CD8-positive, alpha-beta memory T cell (primary cell): ENCODE measurements around the gene TRPM1. TPM values are rescaled to one million over a fixed set of nuclear protein-coding genes. Genes with fewer than 3 reads are reported as not detected.
A peak's percentile ranks its signal among the peaks of the same experiment; 100 is the strongest.

ENCODE experiments used
- CTCF ChIA-PET: fragments of 350-600 bp; sonication (Branson Sonifier 250); formaldehyde crosslinking; loops from one replicate; lab custom pipeline; 2021; ENCODE audit warnings: antibody characterized with exemption; lab: Charles Lee
- POLR2A ChIA-PET: fragments of 350-600 bp; sonication (Branson Sonifier 250); formaldehyde crosslinking; loops from one replicate; lab custom pipeline; 2021; ENCODE audit warnings: antibody characterized with exemption; lab: Charles Lee
- DNase-seq, 5 donors: peaks; one replicate each; pipeline versions ENCODE4 v3.0.0 to v3.0.0-alpha.2; 2020 to 2022; ENCODE audit warnings: mixed read lengths in 1 of 5
- H3K27ac ChIP-seq: one replicate; pipeline ENCODE4 v1.7.0; 2013; ENCODE audit warnings: low read depth, mild to moderate bottlenecking, low read length, moderate library complexity
- H3K27me3 ChIP-seq: 2 replicates; pipeline ENCODE4 v1.7.0; 2013; ENCODE audit warnings: low read length, mild to moderate bottlenecking; ENCODE audit not compliant: insufficient read depth, poor library complexity, severe bottlenecking
- H3K36me3 ChIP-seq: 2 replicates; pipeline ENCODE4 v1.7.0; 2013; ENCODE audit warnings: mild to moderate bottlenecking, low read length, moderate library complexity; ENCODE audit not compliant: insufficient read depth
- H3K4me1 ChIP-seq: 2 replicates; pipeline ENCODE4 v1.7.0; 2013; ENCODE audit warnings: mild to moderate bottlenecking, low read length, moderate library complexity; ENCODE audit not compliant: insufficient read depth
- H3K4me3 ChIP-seq: 2 replicates; pipeline ENCODE4 v1.7.0; 2013; ENCODE audit warnings: mild to moderate bottlenecking, low read length
- H3K9me3 ChIP-seq: 2 replicates; pipeline ENCODE4 v1.7.0; 2013; ENCODE audit warnings: mild to moderate bottlenecking, low read length
- H3K27ac Mint-ChIP-seq, 8 donors: one replicate each; pipeline ENCODE4 v1.8.0; 2020 to 2021; ENCODE audit warnings: mixed read lengths in 8 of 8, mild to moderate bottlenecking in 6 of 8, inconsistent platforms in 3 of 8, moderate library complexity in 3 of 8
- H3K27me3 Mint-ChIP-seq, 2 donors: one replicate each; pipeline ENCODE4 v1.8.0; 2020 to 2021; ENCODE audit warnings: mixed read lengths in 2 of 2, mild to moderate bottlenecking in 1 of 2, moderate library complexity in 1 of 2
- H3K36me3 Mint-ChIP-seq, 3 donors: one replicate each; pipeline ENCODE4 v1.8.0; 2020 to 2021; ENCODE audit warnings: mixed read lengths in 3 of 3, inconsistent platforms in 1 of 3, mild to moderate bottlenecking in 1 of 3
- H3K4me1 Mint-ChIP-seq, 3 donors: one replicate each; pipeline ENCODE4 v1.8.0; 2020 to 2021; ENCODE audit warnings: mixed read lengths in 3 of 3, inconsistent platforms in 1 of 3, mild to moderate bottlenecking in 1 of 3
- H3K4me3 Mint-ChIP-seq, 7 donors: one replicate each; pipeline ENCODE4 v1.8.0; 2020 to 2021; ENCODE audit warnings: mixed read lengths in 7 of 7, mild to moderate bottlenecking in 6 of 7, moderate library complexity in 4 of 7, inconsistent platforms in 2 of 7
- H3K9me3 Mint-ChIP-seq, 5 donors: one replicate each; pipeline ENCODE4 v1.8.0; 2020 to 2022; ENCODE audit warnings: mixed read lengths in 5 of 5, mild to moderate bottlenecking in 3 of 5, moderate library complexity in 2 of 5, inconsistent platforms in 1 of 5
- polyA plus RNA-seq: library from polyadenylated mRNA; unstranded; fragments of 300-500 nt; fragmentation: Illumina TruSeq; gene quantifications from one replicate; pipeline ENCODE4 v1.2.3, GENCODE V29; 2021
- total RNA-seq, 2 experiments: library from RNA; stranded (reverse); gene quantifications; one replicate each; pipeline ENCODE4 v1.2.3, GENCODE V29; 2021

The TRPM1 gene
- total and polyA plus RNA-seq, 3 experiments from 2014 or later: 0.03 TPM; not detected in 2

GRCh38 chr15:31025996-31026395, 75.5 kb downstream of the TRPM1 start:
- no peaks in the 10 kb centered on the region for H3K4me1 ChIP-seq
- POLR2A ChIA-PET: no interaction called here
- Mint-ChIP-seq H3K27me3 (peaks cover 10 to 47% of the 10 kb centered on the region in 2 donors), H3K36me3 (no peaks in the 10 kb centered on the region), H3K9me3 (no peaks in the 10 kb centered on the region), H3K27ac (no peak overlapping the region), H3K4me3 (no peak overlapping the region), H3K4me1 (no peaks in the 10 kb centered on the region)
- CTCF ChIA-PET: no interaction called here
- H3K4me3 ChIP-seq: no peak overlapping the region
- H3K27ac ChIP-seq: no peak overlapping the region
- no peaks in the 10 kb centered on the region for H3K9me3 ChIP-seq
- no peaks in the 10 kb centered on the region for H3K36me3 ChIP-seq
- DNase-seq: no peak
- no peaks in the 10 kb centered on the region for H3K27me3 ChIP-seq

- POLR2A ChIA-PET: no interaction called here
Observed at GRCh38 chr15:31024979-31025378, 76.5 kb downstream of the TRPM1 start.

GRCh38 chr15:31024330-31024729, 77.2 kb downstream of the TRPM1 start:
- no peak overlapping the region for H3K27ac Mint-ChIP-seq
- H3K4me1 ChIP-seq: no peaks in the 10 kb centered on the region
- CTCF ChIA-PET: no interaction called here
- H3K4me1 Mint-ChIP-seq: no peaks in the 10 kb centered on the region
- POLR2A ChIA-PET: no interaction called here
- no peaks in the 10 kb centered on the region for H3K36me3 Mint-ChIP-seq
- no peak overlapping the region for H3K27ac ChIP-seq
- DNase-seq: no peak
- H3K9me3 Mint-ChIP-seq: no peaks in the 10 kb centered on the region
- H3K4me3 Mint-ChIP-seq: no peak overlapping the region
- no peaks in the 10 kb centered on the region for H3K36me3 ChIP-seq
- H3K4me3 ChIP-seq: no peak overlapping the region
- no peaks in the 10 kb centered on the region for H3K27me3 ChIP-seq
- H3K27me3 Mint-ChIP-seq: peaks cover 13 to 58% of the 10 kb centered on the region in 2 donors
- H3K9me3 ChIP-seq: no peaks in the 10 kb centered on the region

More at GRCh38 chr15:31024979-31025378, 76.5 kb downstream of the TRPM1 start:
- H3K9me3 Mint-ChIP-seq: no peaks in the 10 kb centered on the region
- H3K27me3 Mint-ChIP-seq: peaks cover 10 to 57% of the 10 kb centered on the region in 2 donors
- H3K4me3 Mint-ChIP-seq: no peak overlapping the region
- H3K27me3 ChIP-seq: no peaks in the 10 kb centered on the region
- no peak overlapping the region for H3K4me3 ChIP-seq
- no peak for DNase-seq
- H3K4me1 ChIP-seq: no peaks in the 10 kb centered on the region
- no peaks in the 10 kb centered on the region for H3K4me1 Mint-ChIP-seq
- CTCF ChIA-PET: no interaction called here
- H3K36me3 ChIP-seq: no peaks in the 10 kb centered on the region
- H3K9me3 ChIP-seq: no peaks in the 10 kb centered on the region
- no peak overlapping the region for H3K27ac ChIP-seq
- H3K27ac Mint-ChIP-seq: no peak overlapping the region
- H3K36me3 Mint-ChIP-seq: no peaks in the 10 kb centered on the region

GRCh38 chr15:31023841-31024240, 77.7 kb downstream of the TRPM1 start:
- H3K4me3 Mint-ChIP-seq: no peak overlapping the region
- H3K36me3 ChIP-seq: no peaks in the 10 kb centered on the region
- ChIA-PET POLR2A (no interaction called here), CTCF (no interaction called here)
- H3K27ac Mint-ChIP-seq: no peak overlapping the region
- H3K27ac ChIP-seq: no peak overlapping the region
- H3K36me3 Mint-ChIP-seq: no peaks in the 10 kb centered on the region
- H3K9me3 ChIP-seq: no peaks in the 10 kb centered on the region
- H3K4me1 Mint-ChIP-seq: no peaks in the 10 kb centered on the region
- DNase-seq: no peak
- H3K27me3 Mint-ChIP-seq: peaks cover 13 to 57% of the 10 kb centered on the region in 2 donors
- no peaks in the 10 kb centered on the region for H3K4me1 ChIP-seq
- no peaks in the 10 kb centered on the region for H3K27me3 ChIP-seq
- no peaks in the 10 kb centered on the region for H3K9me3 Mint-ChIP-seq
- no peak overlapping the region for H3K4me3 ChIP-seq

GRCh38 chr15:31021067-31021665, 80.4 kb downstream of the TRPM1 start:
- Mint-ChIP-seq H3K27me3 (peaks cover 13 to 46% of the 10 kb centered on the region in 2 donors), H3K36me3 (no peaks in the 10 kb centered on the region), H3K9me3 (no peaks in the 10 kb centered on the region), H3K4me3 (no peak overlapping the region), H3K4me1 (no peaks in the 10 kb centered on the region), H3K27ac (no peak overlapping the region)
- no peak for DNase-seq
- Histone ChIP-seq H3K36me3 (no peaks in the 10 kb centered on the region), H3K9me3 (no peaks in the 10 kb centered on the region), H3K4me1 (no peaks in the 10 kb centered on the region), H3K27ac (no peak overlapping the region), H3K4me3 (no peak overlapping the region), H3K27me3 (no peaks in the 10 kb centered on the region)
- CTCF ChIA-PET: no interaction called here
- POLR2A ChIA-PET: no interaction called here

- DNase-seq: no peak
- Histone ChIP-seq H3K27ac (no peak overlapping the region), H3K4me3 (no peak overlapping the region), H3K9me3 (no peaks in the 10 kb centered on the region), H3K4me1 (no peaks in the 10 kb centered on the region), H3K36me3 (no peaks in the 10 kb centered on the region), H3K27me3 (no peaks in the 10 kb centered on the region)
- peaks cover 13 to 46% of the 10 kb centered on the region in 2 donors for H3K27me3 Mint-ChIP-seq
- no peaks in the 10 kb centered on the region for H3K9me3 Mint-ChIP-seq
- ChIA-PET CTCF (no interaction called here), POLR2A (no interaction called here)
- no peaks in the 10 kb centered on the region for H3K4me1 Mint-ChIP-seq
- H3K27ac Mint-ChIP-seq: no peak overlapping the region
- no peaks in the 10 kb centered on the region for H3K36me3 Mint-ChIP-seq
- no peak overlapping the region for H3K4me3 Mint-ChIP-seq
Observed at GRCh38 chr15:31020542-31020941, 81.0 kb downstream of the TRPM1 start.

- H3K27me3 ChIP-seq: no peaks in the 10 kb centered on the region
- Mint-ChIP-seq H3K4me1 (no peaks in the 10 kb centered on the region), H3K27ac (peak overlapping the region in 1 of 8 donors; percentile 20), H3K27me3 (peaks cover 16 to 45% of the 10 kb centered on the region in 2 donors), H3K9me3 (no peaks in the 10 kb centered on the region), H3K36me3 (no peaks in the 10 kb centered on the region), H3K4me3 (no peak overlapping the region)
- CTCF ChIA-PET: no interaction called here
- no peaks in the 10 kb centered on the region for H3K9me3 ChIP-seq
- POLR2A ChIA-PET: no interaction called here
- no peak for DNase-seq
- no peak overlapping the region for H3K27ac ChIP-seq
- no peaks in the 10 kb centered on the region for H3K4me1 ChIP-seq
- no peaks in the 10 kb centered on the region for H3K36me3 ChIP-seq
- no peak overlapping the region for H3K4me3 ChIP-seq
Observed at GRCh38 chr15:31019986-31020385, 81.5 kb downstream of the TRPM1 start.

GRCh38 chr15:31017311-31017710, 84.2 kb downstream of the TRPM1 start:
- Histone ChIP-seq H3K9me3 (no peaks in the 10 kb centered on the region), H3K36me3 (no peaks in the 10 kb centered on the region), H3K4me3 (no peak overlapping the region), H3K4me1 (peaks cover 13% of the 10 kb centered on the region), H3K27me3 (no peaks in the 10 kb centered on the region), H3K27ac (no peak overlapping the region)
- peaks cover 0 to 10% (median 1%) of the 10 kb centered on the region in 3 donors for H3K36me3 Mint-ChIP-seq
- peaks cover 0 to 12% (median 8%) of the 10 kb centered on the region in 3 donors for H3K4me1 Mint-ChIP-seq
- H3K27ac Mint-ChIP-seq: no peak overlapping the region
- CTCF ChIA-PET: no interaction called here
- POLR2A ChIA-PET: no interaction called here
- no peak overlapping the region for H3K4me3 Mint-ChIP-seq
- peaks cover 11 to 45% of the 10 kb centered on the region in 2 donors for H3K27me3 Mint-ChIP-seq
- no peak for DNase-seq
- peaks cover 3 to 14% (median 10%) of the 10 kb centered on the region in 5 donors for H3K9me3 Mint-ChIP-seq
